Endothelial cell of umbilical vein (primary cell): ENCODE results near the gene SLC6A9. TPM values are rescaled to one million over a fixed set of nuclear protein-coding genes. Genes with fewer than 3 reads are reported as not detected.

ENCODE experiments used
- BruUV-seq: library from RNA; stranded (reverse); fragments of 400-500 nt; replicated peaks from 2 replicates; lab custom pipeline; 2021; lab: Mats Ljungman, UMichigan
- CTCF ChIA-PET: fragments of 300-600, 350-600 bp; sonication (Branson Sonifier 250); formaldehyde crosslinking; loops from one replicate; lab custom pipeline; 2021; ENCODE audit warnings: antibody characterized with exemption, inconsistent platforms; lab: Charles Lee
- POLR2A ChIA-PET: fragments of 300-600, 350-600 bp; sonication (Branson Sonifier 250); formaldehyde crosslinking; loops from one replicate; lab custom pipeline; 2021; ENCODE audit warnings: antibody characterized with exemption, inconsistent platforms; lab: Charles Lee
- DNase-seq: peaks from one replicate; pipeline ENCODE4 v3.0.0-alpha.2; 2011; ENCODE audit warnings: low read depth, low spot score
- FAIRE-seq: peaks from 2 replicates; lab custom pipeline; 2011; peaks lifted over from hg19 to GRCh38; lab: Jason Lieb, UNC
- H2AFZ ChIP-seq: 2 replicates; pipeline ENCODE4 v1.6.0; 2012; ENCODE audit warnings: low read depth, low read length, control low read depth, inconsistent platforms
- H3K27ac ChIP-seq: 2 replicates; pipeline ENCODE4 v1.5.1; 2011; ENCODE audit warnings: low read depth, mild to moderate bottlenecking, control low read depth, low read length, moderate library complexity; ENCODE audit not compliant: insufficient read depth
- H3K27me3 ChIP-seq, 2 experiments: 2 replicates each; pipeline versions ENCODE4 v1.6.0 to v1.6.1; 2011; ENCODE audit warnings: low read length in 2 of 2, mixed read lengths in 1 of 2; ENCODE audit not compliant: control insufficient read depth in 2 of 2, insufficient read depth in 2 of 2
- H3K36me3 ChIP-seq, 2 experiments: 2 replicates in 1 of 2; 3 replicates in 1 of 2; pipeline ENCODE4 v1.5.1; 2011; ENCODE audit warnings: low read length in 2 of 2, mild to moderate bottlenecking in 1 of 2, moderate library complexity in 1 of 2; ENCODE audit not compliant: control insufficient read depth in 2 of 2, insufficient read depth in 2 of 2; ENCODE audit errors: extremely low read depth in 1 of 2
- H3K4me1 ChIP-seq: 3 replicates; pipeline ENCODE4 v1.5.1; 2011; ENCODE audit warnings: mild to moderate bottlenecking, low read length; ENCODE audit not compliant: control insufficient read depth, insufficient read depth; ENCODE audit errors: extremely low read depth
- H3K4me2 ChIP-seq: 2 replicates; pipeline ENCODE4 v1.6.1; 2011; ENCODE audit warnings: low read length, control low read depth, mixed read lengths; ENCODE audit not compliant: insufficient read depth
- H3K4me3 ChIP-seq, 3 experiments: fragments of 200-600 bp in 1 of 3; sonication (generic), shearing (Covaris generic) in 1 of 3; replicated peaks in 1 of 3; 2 replicates each; pipeline ENCODE4 v1.5.1; 2011 to 2016; ENCODE audit warnings: control low read depth in 3 of 3, low read length in 3 of 3, mild to moderate bottlenecking in 2 of 3, inconsistent platforms in 1 of 3, low read depth in 1 of 3, moderate library complexity in 1 of 3; ENCODE audit not compliant: insufficient read depth in 1 of 3
- H3K79me2 ChIP-seq: 2 replicates; pipeline ENCODE4 v1.6.0; 2012; ENCODE audit warnings: low read length, inconsistent platforms; ENCODE audit not compliant: control insufficient read depth, insufficient read depth
- H3K9ac ChIP-seq: replicated peaks from 2 replicates; pipeline ENCODE3; 2011; ENCODE audit warnings: low read length, control low read depth; ENCODE audit not compliant: insufficient read depth; ENCODE audit errors: extremely low read depth
- H3K9me1 ChIP-seq: replicated peaks from 3 replicates; pipeline ENCODE4 v1.6.0; 2011; ENCODE audit warnings: mild to moderate bottlenecking, low read length; ENCODE audit not compliant: control insufficient read depth, insufficient read depth; ENCODE audit errors: extremely low read depth
- H3K9me3 ChIP-seq: replicated peaks from 2 replicates; pipeline ENCODE4 v1.5.1; 2012; ENCODE audit warnings: low read length, inconsistent platforms; ENCODE audit not compliant: control insufficient read depth, insufficient read depth
- H4K20me1 ChIP-seq: replicated peaks from 2 replicates; pipeline ENCODE3; 2011; ENCODE audit warnings: mild to moderate bottlenecking, low read length; ENCODE audit not compliant: control insufficient read depth, insufficient read depth; ENCODE audit errors: extremely low read depth
- EZH2 ChIP-seq: IDR thresholded peaks from 2 replicates; pipeline ENCODE4 v1.6.1; 2012; ENCODE audit warnings: borderline replicate concordance, low read depth, mild to moderate bottlenecking, moderate library complexity, low read length, inconsistent platforms; ENCODE audit not compliant: severe bottlenecking
- FOS ChIP-seq: IDR thresholded peaks from 2 replicates; pipeline ENCODE4 v1.6.1; 2011; ENCODE audit warnings: mild to moderate bottlenecking, low read length, moderate library complexity, borderline replicate concordance; ENCODE audit not compliant: insufficient read depth
- GATA2 ChIP-seq: IDR thresholded peaks from 2 replicates; pipeline ENCODE4 v1.7.0; 2011; ENCODE audit warnings: low read depth, mild to moderate bottlenecking, moderate library complexity, mixed read lengths, low read length; ENCODE audit not compliant: insufficient read length, insufficient read depth
- JUN ChIP-seq: IDR thresholded peaks from 2 replicates; pipeline ENCODE4 v1.6.1; 2011; ENCODE audit warnings: borderline replicate concordance, low read depth; ENCODE audit not compliant: insufficient read length, insufficient read depth
- MYC ChIP-seq: IDR thresholded peaks from one replicate; pipeline ENCODE4 v1.6.1; 2011; ENCODE audit warnings: mild to moderate bottlenecking, low read depth, low read length
- POLR2A ChIP-seq: IDR thresholded peaks from 2 replicates; pipeline ENCODE4 v1.6.1; 2012; ENCODE audit warnings: low read depth, mild to moderate bottlenecking, control low read depth, low read length
- POLR2AphosphoS5 ChIP-seq: IDR thresholded peaks from 2 replicates; pipeline ENCODE4 v1.6.1; 2012; ENCODE audit warnings: low read depth, mild to moderate bottlenecking, control low read depth, low read length, moderate library complexity; ENCODE audit not compliant: insufficient read depth
- dilution Hi-C: fragments of 300-500 bp; cut with MboI; formaldehyde crosslinking; loops from one replicate; pipeline ENCODE4 v1.15.0; 2019; ENCODE audit warnings: low sequenced_read_pairs; ENCODE audit not compliant: extremely low pct_ligation_motif_present
- intact Hi-C: fragments of 100-400 bp; cut with micrococcal nuclease; formaldehyde crosslinking; loops from one replicate; pipeline ENCODE4 v1.10.0; 2022
- polyA plus RNA-seq, 4 experiments: library from polyadenylated mRNA; depleted of rRNA in 3 of 4; stranded (reverse) in 3 of 4; unstranded in 1 of 4; fragments of >200 nt; gene quantifications; 2 replicates each; pipeline versions ENCODE4 v1.2.1 to v1.2.3, GENCODE V29; 2011 to 2012; ENCODE audit warnings: missing spikeins in 1 of 4
- total RNA-seq: library from RNA; stranded (reverse); gene quantifications from 2 replicates; pipeline ENCODE4 v1.2.3, GENCODE V29; 2021
- TF ChIP-seq, protein P1 (sequence below): IDR thresholded peaks from 2 replicates; pipeline ENCODE4 v1.6.1; 2011; ENCODE audit not compliant: insufficient read depth, insufficient read length
- TF ChIP-seq, protein P2 (sequence below), 2 donors: IDR thresholded peaks; 1 replicate in 1 of 2; 2 replicates in 1 of 2; pipeline ENCODE4 v1.5.1; 2011; ENCODE audit warnings: low read length in 2 of 2, mild to moderate bottlenecking in 2 of 2, moderate library complexity in 2 of 2, control low read depth in 1 of 2, inconsistent platforms in 1 of 2, low read depth in 1 of 2; ENCODE audit not compliant: insufficient read depth in 1 of 2; ENCODE audit errors: extremely low read depth in 1 of 2

Gene SLC6A9
- total and polyA plus RNA-seq, 2 donors (not counting 3 experiments of a cell fraction or from before 2014, with no cell fraction given), result 0.80 to 1.5 TPM

GRCh38 chr1:43965316-43965715, 65.9 kb downstream of the SLC6A9 start:
- H3K9ac ChIP-seq, result no peak overlapping the region
- intact Hi-C loops, result no loop called here
- DNase-seq (no peak), FAIRE-seq (no peak)
- dilution Hi-C loops, result no loop called here
- no TSS peak for BruUV-seq
- peaks cover 0 to 19% of the 10 kb centered on the region in 2 experiments for H3K36me3 ChIP-seq
- H3K4me3 ChIP-seq, result no peak overlapping the region
- peaks cover 1% of the 10 kb centered on the region for H3K79me2 ChIP-seq
- no peaks in the 10 kb centered on the region for H3K9me3 ChIP-seq
- H3K9me1 ChIP-seq, result no peaks in the 10 kb centered on the region
- no peak overlapping the region for H3K4me2 ChIP-seq
- H4K20me1 ChIP-seq, result no peaks in the 10 kb centered on the region
- H3K27me3 ChIP-seq, result no peaks in the 10 kb centered on the region
- ChIA-PET POLR2A (no interaction called here), CTCF (no interaction called here)
- H3K27ac ChIP-seq, result no peak overlapping the region
- peaks cover 2% of the 10 kb centered on the region for H3K4me1 ChIP-seq
- no peak overlapping the region for H2AFZ ChIP-seq
- TF ChIP-seq, protein P1, sequence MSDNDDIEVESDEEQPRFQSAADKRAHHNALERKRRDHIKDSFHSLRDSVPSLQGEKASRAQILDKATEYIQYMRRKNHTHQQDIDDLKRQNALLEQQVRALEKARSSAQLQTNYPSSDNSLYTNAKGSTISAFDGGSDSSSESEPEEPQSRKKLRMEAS, result no peak
- no peak for TF ChIP-seq FOS
- no peak for TF ChIP-seq GATA2
- TF ChIP-seq, protein P2, sequence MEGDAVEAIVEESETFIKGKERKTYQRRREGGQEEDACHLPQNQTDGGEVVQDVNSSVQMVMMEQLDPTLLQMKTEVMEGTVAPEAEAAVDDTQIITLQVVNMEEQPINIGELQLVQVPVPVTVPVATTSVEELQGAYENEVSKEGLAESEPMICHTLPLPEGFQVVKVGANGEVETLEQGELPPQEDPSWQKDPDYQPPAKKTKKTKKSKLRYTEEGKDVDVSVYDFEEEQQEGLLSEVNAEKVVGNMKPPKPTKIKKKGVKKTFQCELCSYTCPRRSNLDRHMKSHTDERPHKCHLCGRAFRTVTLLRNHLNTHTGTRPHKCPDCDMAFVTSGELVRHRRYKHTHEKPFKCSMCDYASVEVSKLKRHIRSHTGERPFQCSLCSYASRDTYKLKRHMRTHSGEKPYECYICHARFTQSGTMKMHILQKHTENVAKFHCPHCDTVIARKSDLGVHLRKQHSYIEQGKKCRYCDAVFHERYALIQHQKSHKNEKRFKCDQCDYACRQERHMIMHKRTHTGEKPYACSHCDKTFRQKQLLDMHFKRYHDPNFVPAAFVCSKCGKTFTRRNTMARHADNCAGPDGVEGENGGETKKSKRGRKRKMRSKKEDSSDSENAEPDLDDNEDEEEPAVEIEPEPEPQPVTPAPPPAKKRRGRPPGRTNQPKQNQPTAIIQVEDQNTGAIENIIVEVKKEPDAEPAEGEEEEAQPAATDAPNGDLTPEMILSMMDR (IDR thresholded peaks at IDR 0.05; ENCODE audit: extremely low read depth in 1 of 2, insufficient read depth in 1 of 2, low read depth in 1 of 2, low read length in 2 of 2), result no peak
- TF ChIP-seq JUN, result no peak
- TF ChIP-seq EZH2, result no peak
- TF ChIP-seq POLR2A, result no peak
- TF ChIP-seq MYC, result no peak
- no peak for TF ChIP-seq POLR2AphosphoS5
